Neural cell (in vitro differentiated cells): ENCODE measurements around the gene PSMB1.

Experiments
- CTCF ChIP-seq: fragments of 450-650 bp; IDR thresholded peaks from 2 replicates; pipeline ENCODE4 v1.5.1; 2014; ENCODE audit warnings: antibody characterized with exemption, mild to moderate bottlenecking, moderate library complexity; ENCODE audit not compliant: poor library complexity, severe bottlenecking
- EZH2 ChIP-seq: fragments of 200-600, 300-800 bp; shearing (Covaris generic), sonication (generic); IDR thresholded peaks from 2 replicates; pipeline ENCODE4 v1.6.1; 2014; ENCODE audit warnings: antibody characterized with exemption, low read length, borderline replicate concordance, mild to moderate bottlenecking; ENCODE audit not compliant: insufficient read depth, poor library complexity, severe bottlenecking
- TF ChIP-seq, protein P1 (sequence below): IDR thresholded peaks from 2 replicates; pipeline ENCODE4 v1.6.1; 2012; ENCODE audit warnings: borderline replicate concordance

DNA sequence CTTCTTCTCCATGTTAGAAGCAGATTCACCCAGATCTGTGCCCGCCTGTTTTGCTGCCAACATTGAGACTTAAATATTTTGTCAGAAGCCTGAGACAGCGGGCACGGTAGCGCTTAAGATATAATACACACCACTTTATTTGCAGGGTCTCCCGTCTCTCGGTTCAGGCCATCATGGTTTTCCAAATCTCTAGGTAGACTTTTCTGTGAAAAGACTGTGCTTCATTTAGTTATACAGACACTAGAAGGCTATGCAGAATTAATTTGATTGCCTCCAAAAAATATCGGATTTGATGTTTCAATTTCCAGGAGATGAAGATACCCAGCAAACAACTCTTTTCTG lies 1.7 kb upstream of the PSMB1 start:
- TF ChIP-seq EZH2 = no peak
- TF ChIP-seq CTCF = no peak
- TF ChIP-seq, protein P1, sequence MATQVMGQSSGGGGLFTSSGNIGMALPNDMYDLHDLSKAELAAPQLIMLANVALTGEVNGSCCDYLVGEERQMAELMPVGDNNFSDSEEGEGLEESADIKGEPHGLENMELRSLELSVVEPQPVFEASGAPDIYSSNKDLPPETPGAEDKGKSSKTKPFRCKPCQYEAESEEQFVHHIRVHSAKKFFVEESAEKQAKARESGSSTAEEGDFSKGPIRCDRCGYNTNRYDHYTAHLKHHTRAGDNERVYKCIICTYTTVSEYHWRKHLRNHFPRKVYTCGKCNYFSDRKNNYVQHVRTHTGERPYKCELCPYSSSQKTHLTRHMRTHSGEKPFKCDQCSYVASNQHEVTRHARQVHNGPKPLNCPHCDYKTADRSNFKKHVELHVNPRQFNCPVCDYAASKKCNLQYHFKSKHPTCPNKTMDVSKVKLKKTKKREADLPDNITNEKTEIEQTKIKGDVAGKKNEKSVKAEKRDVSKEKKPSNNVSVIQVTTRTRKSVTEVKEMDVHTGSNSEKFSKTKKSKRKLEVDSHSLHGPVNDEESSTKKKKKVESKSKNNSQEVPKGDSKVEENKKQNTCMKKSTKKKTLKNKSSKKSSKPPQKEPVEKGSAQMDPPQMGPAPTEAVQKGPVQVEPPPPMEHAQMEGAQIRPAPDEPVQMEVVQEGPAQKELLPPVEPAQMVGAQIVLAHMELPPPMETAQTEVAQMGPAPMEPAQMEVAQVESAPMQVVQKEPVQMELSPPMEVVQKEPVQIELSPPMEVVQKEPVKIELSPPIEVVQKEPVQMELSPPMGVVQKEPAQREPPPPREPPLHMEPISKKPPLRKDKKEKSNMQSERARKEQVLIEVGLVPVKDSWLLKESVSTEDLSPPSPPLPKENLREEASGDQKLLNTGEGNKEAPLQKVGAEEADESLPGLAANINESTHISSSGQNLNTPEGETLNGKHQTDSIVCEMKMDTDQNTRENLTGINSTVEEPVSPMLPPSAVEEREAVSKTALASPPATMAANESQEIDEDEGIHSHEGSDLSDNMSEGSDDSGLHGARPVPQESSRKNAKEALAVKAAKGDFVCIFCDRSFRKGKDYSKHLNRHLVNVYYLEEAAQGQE = no peak
